K562 (cell line): ENCODE data around the gene KRI1. TPM values are rescaled to one million over a fixed set of nuclear protein-coding genes. Genes with fewer than 3 reads are reported as not detected.

ENCODE experiments used
- ASH1L ChIP-seq: fragments of 450-650 bp; IDR thresholded peaks from 2 replicates; pipeline ENCODE4 v1.6.1; 2018; ENCODE audit warnings: borderline replicate concordance, mild to moderate bottlenecking, low read depth; ENCODE audit not compliant: partially characterized antibody
- CGGBP1 ChIP-seq: fragments of 250-450 bp; sonication (Bioruptor Pico); IDR thresholded peaks from 2 replicates; pipeline ENCODE4 v1.9.0; 2021; ENCODE audit warnings: mild to moderate bottlenecking
- GATAD2B ChIP-seq: fragments of 450-650 bp; IDR thresholded peaks from 2 replicates; pipeline ENCODE4 v1.6.1; 2017; ENCODE audit warnings: mild to moderate bottlenecking, borderline replicate concordance
- HNRNPLL ChIP-seq: fragments of 200-400 bp; formaldehyde crosslinking; IDR thresholded peaks from 2 replicates; pipeline ENCODE4 v1.6.1; 2017; ENCODE audit warnings: low read length, low read depth, mild to moderate bottlenecking; ENCODE audit not compliant: poor library complexity, severe bottlenecking
- JUND ChIP-seq, 2 experiments: IDR thresholded peaks; 2 replicates in 1 of 2; 3 replicates in 1 of 2; pipeline ENCODE4 v1.6.1; 2011; ENCODE audit warnings: borderline replicate concordance in 2 of 2, low read depth in 2 of 2, low read length in 2 of 2, improper control_type of control experiment in 1 of 2, missing biosample characterization in 1 of 2, missing genetic modification characterization in 1 of 2, missing genetic modification reagents in 1 of 2
- RBM25 ChIP-seq: fragments of 200-400 bp; formaldehyde crosslinking; IDR thresholded peaks from 2 replicates; pipeline ENCODE4 v1.6.1; 2018; ENCODE audit warnings: low read length, low read depth, moderate library complexity; ENCODE audit not compliant: severe bottlenecking
- RHOXF2B ChIP-seq: fragments of 250-450 bp; sonication (Bioruptor Pico); conservative IDR thresholded peaks from 2 replicates; pipeline ENCODE4 v1.5.1; 2021
- SMAD1 ChIP-seq: fragments of 150-350 bp; IDR thresholded peaks from 2 replicates; pipeline ENCODE4 v1.6.1; 2014; ENCODE audit warnings: low read length, low read depth; ENCODE audit not compliant: partially characterized antibody
- SMC3 ChIP-seq: conservative IDR thresholded peaks from 2 replicates; pipeline ENCODE4 v1.6.1; 2011; ENCODE audit warnings: low read depth, low read length, improper control_type of control experiment; ENCODE audit not compliant: insufficient read depth
- SNRNP70 ChIP-seq: fragments of 200-400 bp; formaldehyde crosslinking; optimal IDR thresholded peaks from 2 replicates; pipeline ENCODE3; 2017; ENCODE audit warnings: low read depth, low read length
- TARDBP ChIP-seq: fragments of 450-650 bp; IDR thresholded peaks from 2 replicates; pipeline ENCODE4 v1.6.1; 2016
- TRIM24 ChIP-seq, 2 experiments: fragments of 450-650 bp; IDR thresholded peaks; 2 replicates each; pipeline ENCODE4 v1.6.1; 2016
- ZBTB43 ChIP-seq: sonication (generic); formaldehyde crosslinking; IDR thresholded peaks from 2 replicates; pipeline ENCODE4 v1.8.0; 2023; ENCODE audit warnings: mild to moderate bottlenecking, missing genetic modification reagents
- ZNF41 ChIP-seq: fragments of 250-450 bp; sonication (Bioruptor Pico); conservative IDR thresholded peaks from 2 replicates; pipeline ENCODE4 v1.4.0; 2020; ENCODE audit warnings: mild to moderate bottlenecking
- ZNF511 ChIP-seq: sonication (generic); formaldehyde crosslinking; IDR thresholded peaks from 2 replicates; pipeline ENCODE4 v1.8.0; 2022; ENCODE audit warnings: mild to moderate bottlenecking, missing genetic modification reagents
- ZNF592 ChIP-seq: fragments of 450-650 bp; IDR thresholded peaks from 2 replicates; pipeline ENCODE4 v1.6.1; 2017; ENCODE audit warnings: antibody characterized with exemption, mild to moderate bottlenecking
- polyA plus RNA-seq, 8 experiments: library from polyadenylated mRNA; depleted of rRNA in 4 of 8; stranded (reverse) in 5 of 8; unstranded in 3 of 8; fragments of >200 nt; fragmentation: Nextera tagmentation in 2 of 8; fragmentation: Illumina TruSeq in 1 of 8; extraction: Ambion mirVana in 2 of 8; extraction: Trizol in 1 of 8; gene quantifications; 2 replicates each; pipeline versions ENCODE4 v1.2.1 to v1.2.3, GENCODE V29; 2011 to 2014; ENCODE audit warnings: inconsistent platforms in 1 of 8, missing spikeins in 1 of 8
- total RNA-seq, 7 experiments: library from RNA; depleted of rRNA in 6 of 7; stranded (reverse); fragments of >200 nt in 6 of 7; fragmentation: Illumina TruSeq in 2 of 7; extraction: Trizol in 2 of 7; gene quantifications; 2 replicates each; pipeline versions ENCODE4 v1.2.1 to v1.2.3, GENCODE V29; 2011 to 2021; ENCODE audit warnings: low replicate concordance in 1 of 7

Gene KRI1
- total and polyA plus RNA-seq, 9 of the 15 experiments (the other 6 are each of a cell fraction or from before 2014, with no cell fraction given): 1.1 to 50.7 (median 24.7) TPM

- TF ChIP-seq ZNF41 (CRISPR knock-in tag): no peak
- TF ChIP-seq SMC3: no peak
- no peak for TF ChIP-seq CGGBP1 (CRISPR knock-in tag)
- no peak for TF ChIP-seq RHOXF2B
- no peak for TF ChIP-seq ZBTB43
- no peak for TF ChIP-seq GATAD2B
- no peak for TF ChIP-seq ZNF511 (CRISPR knock-in tag)
- TF ChIP-seq RBM25: no peak
- TF ChIP-seq SNRNP70: no peak
- 0 out of 2 replicates have a peak, but pooled peaks have one; percentile 20 for TF ChIP-seq JUND (IDR thresholded peaks at IDR 0.05; ENCODE audit: borderline replicate concordance, low read depth, low read length)
- no peak for TF ChIP-seq JUND (tag; IDR thresholded peaks at IDR 0.05; ENCODE audit: borderline replicate concordance, low read depth, low read length)
- TF ChIP-seq ZNF592: no peak
- peak; percentile 57 to 81; a peak in 3 of 4 replicates for TF ChIP-seq TRIM24 (IDR thresholded peaks at IDR 0.05)
- no peak for TF ChIP-seq TARDBP
- TF ChIP-seq HNRNPLL: no peak
- TF ChIP-seq ASH1L: no peak
- TF ChIP-seq SMAD1: peak; percentile 45
Observed at GRCh38 chr19:10543420-10544241, 22.2 kb downstream of the KRI1 start, which contains the start of gene ATG4D (continued).
